ENCODE results near the gene NEUROD4. TPM values are rescaled to one million over a fixed set of nuclear protein-coding genes. Genes with fewer than 3 reads are reported as not detected.

The NEUROD4 gene
- total RNA-seq, 1 donor = not detected

DNA sequence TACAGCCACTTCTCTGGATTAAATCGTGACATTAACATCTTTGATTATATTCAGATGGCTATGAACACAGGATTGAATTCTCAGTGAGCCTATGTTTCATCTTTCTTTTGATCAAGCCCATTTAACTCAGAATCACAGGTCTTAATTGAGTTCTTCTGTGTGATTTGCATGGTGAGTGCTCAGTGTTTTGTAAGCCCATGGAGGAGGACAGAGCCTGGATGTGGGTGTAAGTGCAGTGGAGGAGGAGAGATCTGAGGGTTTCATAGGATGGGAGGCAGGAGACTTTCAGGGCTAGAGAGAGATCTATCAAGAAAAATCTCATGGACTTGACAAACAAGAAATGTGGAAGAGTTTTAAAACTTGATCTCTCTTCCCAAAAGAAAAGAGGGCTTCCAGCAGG lies 29.9 kb upstream of the NEUROD4 start:
- H3K4me3 ChIP-seq (ENCODE audit: low read length) = no peak overlapping the region
- no peaks in the 10 kb centered on the region for H3K9me3 ChIP-seq (ENCODE audit: low read depth, low read length)
- H3K27me3 ChIP-seq (ENCODE audit: insufficient read depth, low read length) = no peaks in the 10 kb centered on the region
- H3K4me1 ChIP-seq (ENCODE audit: insufficient read depth, low read length) = peaks cover 31% of the 10 kb centered on the region

DNA sequence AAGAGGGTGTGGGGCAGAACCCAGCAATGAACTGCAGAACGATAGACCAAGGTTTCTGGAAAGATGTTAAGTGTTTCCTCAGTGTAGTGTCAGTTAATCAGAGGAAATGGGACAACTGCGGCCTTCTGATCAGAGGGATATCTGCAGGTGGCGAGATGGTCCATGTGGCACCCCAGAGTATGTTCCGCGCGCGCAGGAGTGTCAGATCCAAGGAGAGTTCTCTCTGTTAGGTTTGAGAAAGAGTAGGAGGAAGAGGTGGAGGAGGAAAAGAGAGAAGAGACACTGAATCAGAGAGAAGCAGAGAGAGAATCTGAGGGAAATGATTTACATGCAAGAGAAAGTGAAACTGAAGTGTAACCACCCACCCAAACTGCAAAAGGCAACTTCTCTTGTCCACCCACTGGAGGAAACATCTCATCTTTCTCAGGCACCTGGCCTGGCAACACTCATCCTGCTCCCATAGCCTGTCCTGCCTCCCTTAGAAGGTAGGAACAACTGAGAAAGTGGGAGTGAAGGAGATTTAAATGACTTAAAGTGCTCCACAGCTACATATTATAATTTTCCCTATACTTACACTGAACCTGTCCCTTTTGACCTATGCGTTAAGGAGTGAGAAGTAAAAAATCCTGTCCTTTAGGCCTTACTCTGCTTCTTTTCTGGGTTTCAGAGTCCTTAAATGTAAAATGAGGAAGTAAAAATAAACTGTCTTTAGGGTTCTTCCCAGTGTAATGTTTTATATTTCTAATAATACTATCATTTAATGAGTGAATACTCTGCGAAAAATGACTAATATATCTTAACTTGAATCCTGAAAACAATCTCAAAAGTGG lies 28.4 kb upstream of the NEUROD4 start:
- H3K9me3 ChIP-seq (ENCODE audit: low read depth, low read length) = no peaks in the 10 kb centered on the region
- H3K4me1 ChIP-seq (ENCODE audit: insufficient read depth, low read length) = peaks cover 24% of the 10 kb centered on the region
- no peaks in the 10 kb centered on the region for H3K27me3 ChIP-seq (ENCODE audit: insufficient read depth, low read length)
- peak overlapping the region; percentile 5 for H3K4me3 ChIP-seq (ENCODE audit: low read length)

DNA sequence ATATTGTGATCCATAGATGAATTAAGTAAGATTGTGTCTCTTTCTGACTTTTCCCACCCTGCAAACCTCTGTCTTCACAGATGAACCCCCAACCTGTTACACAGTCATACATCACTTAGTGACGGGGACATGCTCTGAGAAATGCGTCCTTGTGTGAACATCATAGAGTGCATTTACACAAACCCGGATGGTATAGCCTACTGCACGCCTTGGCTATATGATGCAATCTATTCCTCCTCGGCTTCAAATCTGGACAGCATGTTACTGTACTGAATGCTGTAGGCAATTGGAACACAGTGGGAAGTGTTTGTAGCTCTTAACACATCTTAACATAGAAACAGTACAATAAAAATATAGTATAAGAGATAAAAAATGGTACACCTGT lies 27.8 kb upstream of the NEUROD4 start:
- H3K9me3 ChIP-seq (ENCODE audit: low read depth, low read length) = no peaks in the 10 kb centered on the region
- H3K4me1 ChIP-seq (ENCODE audit: insufficient read depth, low read length) = peaks cover 24% of the 10 kb centered on the region
- H3K4me3 ChIP-seq (ENCODE audit: low read length) = no peak overlapping the region
- no peaks in the 10 kb centered on the region for H3K27me3 ChIP-seq (ENCODE audit: insufficient read depth, low read length)

DNA sequence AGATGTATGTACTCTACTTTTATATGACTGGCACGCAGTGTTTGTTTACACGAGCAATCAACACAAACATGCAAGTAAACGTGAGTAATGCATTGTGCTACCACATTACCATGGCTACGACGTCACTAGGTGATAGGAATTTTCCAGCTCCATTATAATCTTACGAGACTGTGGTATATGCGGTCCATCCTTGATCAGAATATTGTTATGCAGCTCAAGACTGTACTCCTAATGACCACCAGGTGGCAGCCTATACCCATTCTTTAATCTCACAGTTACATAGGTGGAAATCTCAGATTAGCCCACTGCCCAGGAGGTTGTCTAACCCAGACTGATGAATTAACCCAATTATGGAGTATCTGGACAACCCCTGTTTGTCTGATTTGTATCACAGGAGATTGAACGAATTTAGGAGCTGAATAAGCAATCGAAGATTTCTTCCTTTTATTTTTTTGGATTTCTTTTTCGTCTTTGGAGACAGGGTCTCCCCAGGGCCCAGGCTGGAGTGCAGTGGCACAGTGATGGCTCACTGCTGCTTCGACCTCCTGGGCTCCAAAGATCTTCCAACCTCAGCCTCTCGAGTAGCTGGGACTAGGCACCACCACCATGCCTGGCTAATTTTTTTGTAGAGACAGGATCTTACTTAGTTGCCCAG lies 26.5 kb upstream of the NEUROD4 start:
- Histone ChIP-seq H3K27me3 (ENCODE audit: insufficient read depth, low read length) (no peaks in the 10 kb centered on the region), H3K9me3 (ENCODE audit: low read depth, low read length) (no peaks in the 10 kb centered on the region), H3K4me1 (ENCODE audit: insufficient read depth, low read length) (peaks cover 24% of the 10 kb centered on the region), H3K4me3 (ENCODE audit: low read length) (no peak overlapping the region)

DNA sequence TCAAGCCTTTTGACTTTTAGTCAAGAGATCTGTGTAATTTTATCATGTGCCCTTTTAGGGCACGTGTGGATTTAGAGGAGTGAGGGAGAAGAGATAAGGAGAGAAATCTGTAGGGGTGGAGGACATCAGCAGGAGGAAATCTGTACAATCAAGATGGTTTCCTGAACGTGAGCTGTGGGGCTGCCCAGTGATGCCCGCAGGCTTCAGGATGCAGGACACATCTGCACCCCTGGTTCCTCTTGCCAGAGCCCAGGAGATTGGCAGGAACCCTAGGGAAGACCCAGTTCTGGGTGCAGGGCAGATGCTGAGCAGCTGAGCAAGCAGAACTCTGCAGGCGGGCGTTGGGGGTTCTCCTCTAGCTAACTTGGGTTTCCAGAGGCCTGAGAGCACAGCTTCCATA lies 23.6 kb upstream of the NEUROD4 start:
- peaks cover 11% of the 10 kb centered on the region for H3K4me1 ChIP-seq (ENCODE audit: insufficient read depth, low read length)

DNA sequence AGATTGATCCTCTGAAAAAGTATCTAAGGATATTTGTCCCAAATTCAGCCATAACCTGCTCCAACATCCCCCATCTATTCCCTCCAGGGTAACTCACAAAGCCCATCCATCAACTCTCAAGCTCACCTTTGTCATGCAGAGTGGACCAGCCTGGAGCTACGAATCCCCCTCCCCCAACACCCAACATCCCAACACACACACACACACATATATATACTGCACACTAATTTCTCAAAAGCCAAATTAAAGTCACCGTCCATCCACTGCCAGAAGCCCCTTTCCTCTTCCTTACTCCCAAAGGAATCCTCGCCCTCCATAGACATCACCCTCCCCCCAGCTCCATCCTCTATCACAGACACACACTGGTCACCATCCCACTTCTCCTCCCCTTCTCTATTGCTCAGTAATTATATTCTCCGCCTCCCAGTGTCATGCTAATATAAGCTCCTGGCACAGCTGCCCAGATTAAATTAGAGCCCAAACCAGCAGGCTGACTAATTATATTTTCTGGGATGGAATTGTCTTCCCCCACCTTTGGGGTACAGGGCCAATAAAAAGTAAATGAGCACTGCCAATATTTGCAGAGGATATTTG lies 21.7 kb upstream of the NEUROD4 start:
- Histone ChIP-seq H3K27me3 (ENCODE audit: insufficient read depth, low read length) (no peaks in the 10 kb centered on the region), H3K9me3 (ENCODE audit: low read depth, low read length) (no peaks in the 10 kb centered on the region), H3K4me1 (ENCODE audit: insufficient read depth, low read length) (no peaks in the 10 kb centered on the region), H3K4me3 (ENCODE audit: low read length) (no peak overlapping the region)

More for the DNA sequence above, 23.6 kb upstream of the NEUROD4 start:
- Histone ChIP-seq H3K4me3 (ENCODE audit: low read length) (no peak overlapping the region), H3K27me3 (ENCODE audit: insufficient read depth, low read length) (no peaks in the 10 kb centered on the region), H3K9me3 (ENCODE audit: low read depth, low read length) (no peaks in the 10 kb centered on the region)

DNA sequence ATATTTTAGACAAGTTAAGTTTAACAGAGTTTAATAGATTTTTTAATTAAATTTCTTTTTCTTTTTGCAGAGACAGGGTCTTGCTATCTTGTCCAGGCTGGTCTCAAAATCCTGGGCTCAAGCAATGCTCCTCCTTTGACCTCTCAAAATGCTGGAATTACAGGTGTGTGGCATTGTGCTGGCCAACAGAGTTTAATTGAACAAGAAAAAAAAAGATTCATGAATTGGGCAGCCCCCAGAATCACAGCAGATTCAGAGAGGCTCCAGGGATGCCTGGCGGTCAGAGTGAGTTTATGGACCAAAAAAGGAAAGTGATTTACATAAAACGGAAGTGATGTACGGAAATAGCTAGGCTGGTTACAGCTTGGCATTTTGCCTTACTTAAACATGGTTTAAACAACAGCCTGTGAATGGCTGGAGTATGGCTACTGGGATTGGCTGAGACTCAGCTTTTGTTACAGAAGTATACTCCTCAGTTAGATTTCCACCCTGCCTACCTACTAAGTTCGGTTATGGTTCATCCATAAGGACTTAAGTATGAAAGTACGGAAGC lies 20.7 kb upstream of the NEUROD4 start:
- Histone ChIP-seq H3K4me1 (ENCODE audit: insufficient read depth, low read length) (no peaks in the 10 kb centered on the region), H3K9me3 (ENCODE audit: low read depth, low read length) (no peaks in the 10 kb centered on the region), H3K27me3 (ENCODE audit: insufficient read depth, low read length) (no peaks in the 10 kb centered on the region), H3K4me3 (ENCODE audit: low read length) (no peak overlapping the region)

DNA sequence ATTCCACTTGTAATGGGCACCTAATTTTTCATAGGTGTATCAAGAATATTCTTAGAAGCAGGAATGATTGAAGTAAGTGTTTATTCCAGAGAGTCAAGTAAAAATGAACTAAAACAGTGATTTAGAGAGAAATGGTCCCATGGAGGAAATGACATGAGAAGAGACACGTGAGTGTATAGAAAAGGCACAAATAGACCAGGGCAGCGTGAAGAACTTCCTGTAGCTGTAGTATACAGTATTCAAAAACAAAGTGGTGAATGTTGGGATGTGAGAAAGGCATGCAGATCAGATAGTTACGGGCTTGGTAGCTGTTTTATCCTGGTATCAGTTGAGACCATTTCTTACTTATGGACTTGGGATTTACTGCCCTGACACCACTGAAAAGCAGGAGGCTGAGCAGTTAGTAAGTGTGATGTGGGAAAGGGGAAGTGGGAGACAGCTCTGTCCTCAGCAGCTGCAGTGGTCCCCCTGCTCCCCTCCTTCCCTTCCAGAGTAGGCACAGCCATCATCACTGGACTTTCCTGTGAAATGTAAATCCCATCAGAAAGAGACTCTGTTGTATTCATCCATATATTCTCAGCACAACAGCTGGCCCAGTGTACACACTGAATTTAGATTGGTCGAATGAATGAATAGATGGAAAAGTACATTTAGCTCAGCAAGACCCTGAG lies 18.4 kb upstream of the NEUROD4 start:
- no peaks in the 10 kb centered on the region for H3K4me1 ChIP-seq (ENCODE audit: insufficient read depth, low read length)
- H3K4me3 ChIP-seq (ENCODE audit: low read length) = no peak overlapping the region
- H3K27me3 ChIP-seq (ENCODE audit: insufficient read depth, low read length) = no peaks in the 10 kb centered on the region
- no peaks in the 10 kb centered on the region for H3K9me3 ChIP-seq (ENCODE audit: low read depth, low read length)

DNA sequence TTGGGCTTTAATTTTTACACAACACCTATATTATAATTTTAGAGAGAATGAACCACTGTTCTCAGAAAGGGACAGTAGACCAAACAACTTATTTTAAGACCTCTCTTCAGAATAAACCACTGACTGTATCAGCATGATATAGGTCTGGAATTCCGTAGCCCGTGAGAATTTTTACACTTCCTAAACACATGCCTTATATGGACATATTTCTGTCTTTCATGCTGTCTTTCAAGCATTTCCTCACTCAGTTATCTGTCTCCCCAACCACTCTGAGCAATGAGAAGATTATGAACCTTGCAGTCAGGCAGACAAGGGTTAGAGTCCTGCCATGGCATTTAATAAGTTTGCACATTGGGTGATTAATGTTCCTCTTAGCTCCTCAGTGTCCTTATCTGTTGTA lies 17.4 kb upstream of the NEUROD4 start:
- Histone ChIP-seq H3K4me1 (ENCODE audit: insufficient read depth, low read length) (no peaks in the 10 kb centered on the region), H3K27me3 (ENCODE audit: insufficient read depth, low read length) (no peaks in the 10 kb centered on the region), H3K9me3 (ENCODE audit: low read depth, low read length) (no peaks in the 10 kb centered on the region), H3K4me3 (ENCODE audit: low read length) (no peak overlapping the region)

DNA sequence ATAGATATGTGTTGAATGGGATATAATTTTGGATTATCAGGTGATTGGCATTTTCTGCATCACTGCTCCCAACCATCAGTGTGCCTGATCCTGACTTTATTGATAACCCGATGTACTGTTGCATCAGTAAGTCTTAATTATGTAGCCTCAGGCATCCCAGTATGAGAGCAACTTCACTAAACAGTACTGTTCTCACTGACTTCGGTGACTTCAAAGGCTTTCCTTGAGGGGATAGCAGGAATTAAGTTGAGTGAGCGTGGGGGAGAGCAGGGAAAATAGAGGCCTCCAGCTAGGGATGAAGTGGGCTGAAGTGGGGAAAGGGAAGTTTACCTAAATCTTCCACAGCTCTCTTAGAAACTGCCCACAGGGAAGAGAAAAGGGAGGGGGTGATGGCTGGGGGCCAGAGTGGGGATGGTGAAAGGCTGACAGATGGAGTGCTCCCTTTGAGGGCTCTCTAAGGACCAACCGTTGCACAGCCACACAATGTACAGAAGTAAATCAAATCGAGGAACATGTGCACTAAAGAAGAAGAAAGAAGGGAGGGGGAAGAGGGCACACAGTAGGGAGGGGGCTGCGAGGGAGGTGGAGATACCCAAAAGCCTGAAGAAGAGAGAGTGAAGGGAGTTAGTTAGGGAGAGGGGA lies 10.7 kb upstream of the NEUROD4 start:
- peaks cover 13% of the 10 kb centered on the region for H3K27me3 ChIP-seq (ENCODE audit: insufficient read depth, low read length)
- H3K4me1 ChIP-seq (ENCODE audit: insufficient read depth, low read length) = no peaks in the 10 kb centered on the region
- H3K9me3 ChIP-seq (ENCODE audit: low read depth, low read length) = no peaks in the 10 kb centered on the region
- no peak overlapping the region for H3K4me3 ChIP-seq (ENCODE audit: low read length)

DNA sequence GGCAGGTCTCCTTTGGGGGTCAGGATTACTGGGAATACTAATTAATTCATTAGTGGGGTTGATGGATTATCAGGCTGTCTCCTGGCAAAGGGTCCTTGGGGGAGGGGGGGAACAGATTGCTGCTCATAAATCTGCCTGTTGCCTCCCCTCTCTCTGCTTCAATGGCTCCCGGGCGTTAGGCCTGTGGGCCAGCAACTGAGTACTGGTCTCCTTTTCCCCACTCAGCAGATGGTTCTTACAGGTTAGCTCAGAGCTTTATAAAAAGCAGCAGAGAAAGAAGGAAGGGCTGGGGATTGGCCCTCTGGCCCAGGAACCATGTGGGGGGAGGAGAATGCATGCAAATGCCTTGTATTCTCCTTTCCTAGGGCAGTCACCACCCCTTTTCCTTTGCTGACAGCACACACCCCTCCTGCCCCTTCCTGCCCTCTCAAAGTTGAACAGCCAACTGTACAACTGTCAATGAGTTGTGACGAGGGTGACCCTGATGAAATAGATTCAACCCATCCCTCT lies 2.3 kb upstream of the NEUROD4 start:
- no peak overlapping the region for H3K4me3 ChIP-seq (ENCODE audit: low read length)
- H3K9me3 ChIP-seq (ENCODE audit: low read depth, low read length) = no peaks in the 10 kb centered on the region
- H3K27me3 ChIP-seq (ENCODE audit: insufficient read depth, low read length) = peaks cover 54% of the 10 kb centered on the region
- H3K4me1 ChIP-seq (ENCODE audit: insufficient read depth, low read length) = peaks cover 7% of the 10 kb centered on the region

DNA sequence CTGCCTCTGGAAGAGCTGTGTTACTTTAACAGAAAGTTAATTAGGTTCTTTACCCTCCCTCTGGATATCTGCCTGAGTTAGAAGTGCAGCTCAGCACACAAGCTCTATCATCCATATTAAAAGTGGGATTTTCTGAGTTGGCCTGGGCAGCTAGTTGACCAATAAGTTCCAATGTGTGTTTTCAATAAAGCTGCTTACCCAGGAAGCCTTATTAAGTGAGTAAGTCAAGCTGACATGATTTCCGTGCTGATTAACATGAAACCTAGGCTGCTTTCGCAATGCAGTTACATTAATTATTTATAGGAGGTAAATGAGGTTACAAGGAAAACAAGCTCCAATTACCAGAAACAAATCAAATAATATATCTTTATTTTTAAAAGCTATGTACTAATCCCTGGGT lies 4.8 kb downstream of the NEUROD4 start:
- peaks cover 65% of the 10 kb centered on the region for H3K27me3 ChIP-seq (ENCODE audit: insufficient read depth, low read length)
- peaks cover 6% of the 10 kb centered on the region for H3K4me1 ChIP-seq (ENCODE audit: insufficient read depth, low read length)
- H3K9me3 ChIP-seq (ENCODE audit: low read depth, low read length) = no peaks in the 10 kb centered on the region
- H3K4me3 ChIP-seq (ENCODE audit: low read length) = no peak overlapping the region

DNA sequence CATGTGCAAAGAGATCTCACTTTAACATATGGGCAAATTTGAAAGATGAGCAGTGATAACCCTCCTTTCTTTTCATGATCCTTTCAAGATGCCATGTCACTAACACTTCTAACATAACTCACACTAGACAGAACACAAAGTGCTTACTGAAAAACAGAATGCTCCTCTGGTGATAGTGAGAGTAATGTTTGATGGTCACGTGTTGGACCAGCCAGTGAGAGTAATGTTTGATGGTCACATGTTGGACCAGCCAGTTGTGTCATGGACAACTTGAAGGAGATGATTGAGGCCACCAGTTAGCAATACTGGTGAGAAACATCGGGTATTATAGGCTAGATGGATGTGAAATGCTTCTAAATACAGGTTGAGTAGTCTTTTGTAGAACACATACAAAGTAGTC lies 5.7 kb downstream of the NEUROD4 start:
- Histone ChIP-seq H3K4me3 (ENCODE audit: low read length) (no peak overlapping the region), H3K9me3 (ENCODE audit: low read depth, low read length) (no peaks in the 10 kb centered on the region), H3K4me1 (ENCODE audit: insufficient read depth, low read length) (no peaks in the 10 kb centered on the region), H3K27me3 (ENCODE audit: insufficient read depth, low read length) (peaks cover 61% of the 10 kb centered on the region)

DNA sequence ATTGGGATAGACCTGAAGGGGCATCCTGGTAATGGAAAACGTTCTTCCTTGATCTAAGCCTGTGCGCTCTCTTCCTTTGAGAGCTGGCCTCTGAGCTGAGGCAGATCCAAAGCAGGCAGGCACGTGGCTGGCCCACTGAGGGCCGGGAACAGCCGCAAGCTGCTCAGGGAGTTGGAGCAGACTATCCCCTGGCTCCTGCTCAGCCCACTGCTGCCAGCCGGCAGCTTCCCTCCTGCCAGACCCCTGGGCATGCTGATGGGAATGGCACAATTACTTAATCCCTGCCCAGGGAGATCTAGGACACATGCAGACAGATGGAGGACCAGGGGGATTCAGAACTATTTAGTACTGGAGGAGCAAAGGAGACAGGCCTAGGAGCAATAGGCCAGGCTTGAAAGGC lies 14.4 kb downstream of the NEUROD4 start:
- no peaks in the 10 kb centered on the region for H3K9me3 ChIP-seq (ENCODE audit: low read depth, low read length)
- no peak overlapping the region for H3K4me3 ChIP-seq (ENCODE audit: low read length)
- H3K27me3 ChIP-seq (ENCODE audit: insufficient read depth, low read length) = peaks cover 8% of the 10 kb centered on the region
- H3K4me1 ChIP-seq (ENCODE audit: insufficient read depth, low read length) = peaks cover 33% of the 10 kb centered on the region

Measured in mononuclear cell (primary cell).